HepG2 (cell line): ENCODE measurements around the gene SERTAD3. TPM values are rescaled to one million over a fixed set of nuclear protein-coding genes. Genes with fewer than 3 reads are reported as not detected.

ENCODE experiments used
- ATF4 ChIP-seq, 2 experiments: fragments of 450-650 bp in 1 of 2; sonication (generic) in 1 of 2; formaldehyde crosslinking; IDR thresholded peaks; 2 replicates each; pipeline versions ENCODE4 v1.5.0 to v1.8.0; 2020 to 2022; ENCODE audit warnings: mild to moderate bottlenecking in 1 of 2, missing genetic modification reagents in 1 of 2
- CENPX ChIP-seq: sonication (generic); formaldehyde crosslinking; IDR thresholded peaks from 2 replicates; pipeline ENCODE4 v1.9.0; 2021; ENCODE audit warnings: mild to moderate bottlenecking, missing genetic modification reagents, moderate library complexity
- EP300 ChIP-seq, 3 experiments: sonication (generic) in 1 of 3; formaldehyde crosslinking in 1 of 3; IDR thresholded peaks; 2 replicates each; pipeline versions ENCODE4 v1.5.1 to v1.6.1; 2011 to 2020; ENCODE audit warnings: low read depth in 2 of 3, low read length in 2 of 3, borderline replicate concordance in 1 of 3, improper control_type of control experiment in 1 of 3, mild to moderate bottlenecking in 1 of 3, missing genetic modification reagents in 1 of 3, moderate library complexity in 1 of 3
- FOXC1 ChIP-seq: sonication (generic); formaldehyde crosslinking; IDR thresholded peaks from 2 replicates; pipeline ENCODE4 v1.8.0; 2022; ENCODE audit warnings: mild to moderate bottlenecking, missing genetic modification reagents, borderline replicate concordance
- FOXM1 ChIP-seq: sonication (generic); formaldehyde crosslinking; IDR thresholded peaks from 2 replicates; pipeline ENCODE4 v1.5.0; 2020; ENCODE audit warnings: missing genetic modification reagents
- HNRNPK ChIP-seq: fragments of 200-400 bp; formaldehyde crosslinking; IDR thresholded peaks from 2 replicates; pipeline ENCODE4 v1.6.1; 2018; ENCODE audit warnings: low read length, low read depth, moderate library complexity, mild to moderate bottlenecking; ENCODE audit not compliant: poor library complexity, severe bottlenecking
- HNRNPLL ChIP-seq: fragments of 200-400 bp; formaldehyde crosslinking; IDR thresholded peaks from 2 replicates; pipeline ENCODE4 v1.6.1; 2017; ENCODE audit warnings: mild to moderate bottlenecking, low read depth, low read length; ENCODE audit not compliant: poor library complexity, severe bottlenecking
- HNRNPUL1 ChIP-seq: fragments of 200-400 bp; formaldehyde crosslinking; IDR thresholded peaks from 2 replicates; pipeline ENCODE4 v1.6.1; 2017; ENCODE audit warnings: low read depth, mild to moderate bottlenecking, low read length, moderate library complexity
- JUN ChIP-seq: sonication (generic); formaldehyde crosslinking; IDR thresholded peaks from 2 replicates; pipeline ENCODE4 v1.4.0; 2020; ENCODE audit warnings: mild to moderate bottlenecking, missing genetic modification reagents
- KLF6 ChIP-seq: IDR thresholded peaks from 2 replicates; pipeline ENCODE4 v1.8.0; 2016; ENCODE audit warnings: missing biosample characterization, missing genetic modification reagents
- MED8 ChIP-seq: sonication (generic); formaldehyde crosslinking; IDR thresholded peaks from 2 replicates; pipeline ENCODE4 v1.8.1; 2023; ENCODE audit warnings: mild to moderate bottlenecking, missing genetic modification reagents; ENCODE audit not compliant: insufficient replicate concordance
- NFIB ChIP-seq: sonication (generic); formaldehyde crosslinking; IDR thresholded peaks from 2 replicates; pipeline ENCODE4 v1.9.0; 2021; ENCODE audit warnings: missing genetic modification reagents, mild to moderate bottlenecking, borderline replicate concordance
- NFYB ChIP-seq: sonication (generic); formaldehyde crosslinking; IDR thresholded peaks from 2 replicates; pipeline ENCODE4 v1.4.0; 2020; ENCODE audit warnings: missing genetic modification reagents
- REXO4 ChIP-seq: sonication (generic); formaldehyde crosslinking; IDR thresholded peaks from 2 replicates; pipeline ENCODE4 v1.8.0; 2022; ENCODE audit warnings: missing genetic modification reagents, mild to moderate bottlenecking, borderline replicate concordance
- SP4 ChIP-seq: sonication (generic); formaldehyde crosslinking; IDR thresholded peaks from 2 replicates; pipeline ENCODE4 v1.8.1; 2023; ENCODE audit warnings: mild to moderate bottlenecking, missing genetic modification reagents
- SYNCRIP ChIP-seq: fragments of 200-400 bp; formaldehyde crosslinking; IDR thresholded peaks from 2 replicates; pipeline ENCODE4 v1.6.1; 2018; ENCODE audit warnings: mild to moderate bottlenecking, low read depth, low read length; ENCODE audit not compliant: insufficient read depth
- TAF15 ChIP-seq: fragments of 200-400 bp; formaldehyde crosslinking; IDR thresholded peaks from one replicate; pipeline ENCODE4 v1.6.1; 2018; ENCODE audit warnings: mild to moderate bottlenecking, low read depth, low read length; ENCODE audit not compliant: poor library complexity, severe bottlenecking
- ZKSCAN8 ChIP-seq: IDR thresholded peaks from 2 replicates; pipeline ENCODE4 v1.6.1; 2016; ENCODE audit warnings: borderline replicate concordance, missing genetic modification reagents, missing compliant biosample characterization
- ZNF205 ChIP-seq: IDR thresholded peaks from 2 replicates; pipeline ENCODE4 v1.6.1; 2018; ENCODE audit warnings: missing biosample characterization, missing genetic modification reagents
- ZNF256 ChIP-seq: sonication (generic); formaldehyde crosslinking; conservative IDR thresholded peaks from 2 replicates; pipeline ENCODE4 v1.4.0; 2020; ENCODE audit warnings: missing genetic modification reagents
- ZNF558 ChIP-seq: sonication (generic); formaldehyde crosslinking; IDR thresholded peaks from 2 replicates; pipeline ENCODE4 v1.9.0; 2022; ENCODE audit warnings: mild to moderate bottlenecking, missing genetic modification reagents, borderline replicate concordance
- ZXDC ChIP-seq: sonication (generic); formaldehyde crosslinking; IDR thresholded peaks from 2 replicates; pipeline ENCODE4 v1.5.0; 2020; ENCODE audit warnings: mild to moderate bottlenecking, missing genetic modification reagents
- polyA plus RNA-seq, 8 experiments: library from polyadenylated mRNA; depleted of rRNA in 3 of 8; stranded (reverse) in 7 of 8; unstranded in 1 of 8; fragments of >200 nt; fragmentation: Illumina TruSeq in 4 of 8; extraction: Trizol in 4 of 8; gene quantifications; 2 replicates each; pipeline versions ENCODE4 v1.2.1 to v1.2.3, GENCODE V29; 2011 to 2016; ENCODE audit warnings: low read depth in 4 of 8, missing spikeins in 1 of 8, mixed read lengths in 1 of 8; ENCODE audit not compliant: insufficient read depth in 1 of 8
- total RNA-seq, 5 experiments: library from RNA; depleted of rRNA; stranded (reverse); fragments of >200 nt; fragmentation: Illumina TruSeq; extraction: Trizol; gene quantifications; 2 replicates each; pipeline ENCODE4 v1.2.3, GENCODE V29; 2016; ENCODE audit warnings: low read depth in 1 of 5

The SERTAD3 gene
- total and polyA plus RNA-seq, 2 of the 13 experiments (the other 11 are each of a cell fraction or from before 2014, with no cell fraction given), result 9.6 to 16.9 TPM

- TF ChIP-seq REXO4 (no peak), ATF4 (CRISPR knock-in tag; IDR thresholded peaks at IDR 0.05) (no peak), FOXC1 (CRISPR knock-in tag) (peak; percentile 73; the same call in 1 of the 2 replicates), SP4 (CRISPR knock-in tag) (peak; percentile 91), NFIB (CRISPR knock-in tag) (no peak), HNRNPUL1 (no peak), ZXDC (CRISPR knock-in tag) (no peak), ZNF256 (CRISPR knock-in tag) (no peak), TAF15 (no peak), HNRNPK (peak; percentile 88), JUN (CRISPR knock-in tag) (no peak), ZNF558 (CRISPR knock-in tag) (no peak), FOXM1 (CRISPR knock-in tag) (no peak), KLF6 (CRISPR knock-in tag) (no peak), NFYB (CRISPR knock-in tag) (peak; percentile 59), CENPX (CRISPR knock-in tag) (no peak), EP300 (IDR thresholded peaks at IDR 0.05; ENCODE audit: low read depth in 2 of 2, low read length in 2 of 2) (peak in 1 of 2 experiments; percentile 47; a peak in 1 of 4 replicates), EP300 (CRISPR knock-in tag; IDR thresholded peaks at IDR 0.05; ENCODE audit: borderline replicate concordance) (no peak), MED8 (no peak), HNRNPLL (peak; percentile 67), SYNCRIP (no peak), ZNF205 (CRISPR knock-in tag) (peak; percentile 96), ZKSCAN8 (no peak)
Measured at GRCh38 chr19:40443131-40443999, 770 bp downstream of the SERTAD3 start (continued).
